Left ventricle myocardium inferior (tissue), 1 donor: ENCODE results near the gene SH2B2. TPM values are rescaled to one million over a fixed set of nuclear protein-coding genes. Genes with fewer than 3 reads are reported as not detected.

Source experiments
- DNase-seq: peaks from one replicate; pipeline ENCODE4 v3.0.0-alpha.2; 2020
- H3K27ac ChIP-seq: fragments of 200-600 bp; replicated peaks from 2 replicates; pipeline ENCODE4 v1.8.0; 2021
- H3K27me3 ChIP-seq: fragments of 200-600 bp; 2 replicates; pipeline ENCODE4 v1.8.0; 2021; ENCODE audit warnings: low read depth
- H3K36me3 ChIP-seq: fragments of 200-600 bp; 2 replicates; pipeline ENCODE4 v1.8.0; 2021
- H3K4me1 ChIP-seq: fragments of 200-600 bp; 2 replicates; pipeline ENCODE4 v1.8.0; 2021
- H3K4me3 ChIP-seq: fragments of 200-600 bp; 2 replicates; pipeline ENCODE4 v1.8.0; 2021; ENCODE audit warnings: mild to moderate bottlenecking, moderate library complexity
- H3K9me3 ChIP-seq: fragments of 200-600 bp; replicated peaks from 2 replicates; pipeline ENCODE4 v1.8.0; 2021
- CTCF ChIP-seq: fragments of 200-600 bp; IDR thresholded peaks from 2 replicates; pipeline ENCODE4 v1.8.0; 2021; ENCODE audit warnings: antibody characterized with exemption, mild to moderate bottlenecking, borderline replicate concordance
- intact Hi-C: fragments of 100-400 bp; cut with micrococcal nuclease; formaldehyde crosslinking; loops from one replicate; pipeline ENCODE4 v1.11.0; 2022
- total RNA-seq: library from RNA; stranded (reverse); fragmentation: NEBNext Ultra II Directional; extraction: Animal tissue kit (Norgen Biotek cat#: 25700); gene quantifications from one replicate; pipeline ENCODE4 v1.2.1, GENCODE V29; 2021
- donor health status: DM: no; HTN: yes; CAD: no; lungs with severe emphysema.

Gene SH2B2
- total RNA-seq, 1 donor from 2014 or later, result 1.0 TPM

GRCh38 chr7:102302025-102302424 lies 15.4 kb downstream of the SH2B2 start:
- H3K36me3 ChIP-seq, result no peaks in the 10 kb centered on the region
- no peaks in the 10 kb centered on the region for H3K9me3 ChIP-seq
- intact Hi-C loops, result no loop called here
- H3K27ac ChIP-seq, result no peak overlapping the region
- peaks cover 35% of the 10 kb centered on the region for H3K27me3 ChIP-seq
- peaks cover 22% of the 10 kb centered on the region for H3K4me1 ChIP-seq
- H3K4me3 ChIP-seq, result no peak overlapping the region
- DNase-seq, result no peak
- no peak for TF ChIP-seq CTCF

- H3K36me3 ChIP-seq, result no peaks in the 10 kb centered on the region
- H3K27me3 ChIP-seq, result peaks cover 24% of the 10 kb centered on the region
- no peaks in the 10 kb centered on the region for H3K9me3 ChIP-seq
- peaks cover 27% of the 10 kb centered on the region for H3K4me1 ChIP-seq
- DNase-seq, result no peak
- intact Hi-C loops, result no loop called here
- no peak overlapping the region for H3K27ac ChIP-seq
- TF ChIP-seq CTCF, result no peak
- H3K4me3 ChIP-seq, result no peak overlapping the region
Measured at GRCh38 chr7:102303669-102304422, 17.2 kb downstream of the SH2B2 start.

- Histone ChIP-seq H3K9me3 (no peaks in the 10 kb centered on the region), H3K27me3 (peaks cover 16% of the 10 kb centered on the region), H3K4me1 (peaks cover 27% of the 10 kb centered on the region), H3K36me3 (no peaks in the 10 kb centered on the region), H3K27ac (no peak overlapping the region), H3K4me3 (no peak overlapping the region)
- intact Hi-C loops, result no loop called here
- DNase-seq, result no peak
- TF ChIP-seq CTCF, result no peak
Measured at GRCh38 chr7:102304668-102305067, 18.0 kb downstream of the SH2B2 start.

- no peak for DNase-seq
- peaks cover 23% of the 10 kb centered on the region for H3K4me1 ChIP-seq
- TF ChIP-seq CTCF, result no peak
- H3K27me3 ChIP-seq, result peaks cover 6% of the 10 kb centered on the region
- H3K27ac ChIP-seq, result no peak overlapping the region
- H3K4me3 ChIP-seq, result no peak overlapping the region
- intact Hi-C loops, result no loop called here
- no peaks in the 10 kb centered on the region for H3K36me3 ChIP-seq
- no peaks in the 10 kb centered on the region for H3K9me3 ChIP-seq
Measured at GRCh38 chr7:102305414-102306268, 19.0 kb downstream of the SH2B2 start.

- intact Hi-C loops, result no loop called here
- Histone ChIP-seq H3K4me3 (no peak overlapping the region), H3K4me1 (peaks cover 18% of the 10 kb centered on the region), H3K27ac (no peak overlapping the region), H3K36me3 (no peaks in the 10 kb centered on the region), H3K27me3 (no peaks in the 10 kb centered on the region), H3K9me3 (no peaks in the 10 kb centered on the region)
- peak; percentile 51 for DNase-seq
- TF ChIP-seq CTCF, result no peak
Measured at GRCh38 chr7:102306916-102307677, 20.4 kb downstream of the SH2B2 start.
